GM19372 (cell line): ENCODE measurements around the gene LCN1.
"Not testable (repeated sequence)": the region's sequence is repeated elsewhere in the genome, so short reads cannot be mapped to it uniquely, and the experiment has no call there.

Source experiments
- ATAC-seq: cut with Tn5 transposase; IDR thresholded peaks from one replicate; pipeline ENCODE4 v1.9.1; 2021; ENCODE audit warnings: mild to moderate bottlenecking, low read depth, moderate library complexity; ENCODE audit not compliant: unreplicated experiment

Gene LCN1

GRCh38 chr9:135522137-135522877 lies 1.1 kb downstream of the LCN1 start:
- no peak for ATAC-seq

- no peak for ATAC-seq
Observed at GRCh38 chr9:135522931-135523330, 1.7 kb downstream of the LCN1 start.

GRCh38 chr9:135523521-135524129 lies 2.4 kb downstream of the LCN1 start:
- ATAC-seq, result no peak

- ATAC-seq, result no peak
Observed at GRCh38 chr9:135524130-135524861, 3.1 kb downstream of the LCN1 start.

DNA sequence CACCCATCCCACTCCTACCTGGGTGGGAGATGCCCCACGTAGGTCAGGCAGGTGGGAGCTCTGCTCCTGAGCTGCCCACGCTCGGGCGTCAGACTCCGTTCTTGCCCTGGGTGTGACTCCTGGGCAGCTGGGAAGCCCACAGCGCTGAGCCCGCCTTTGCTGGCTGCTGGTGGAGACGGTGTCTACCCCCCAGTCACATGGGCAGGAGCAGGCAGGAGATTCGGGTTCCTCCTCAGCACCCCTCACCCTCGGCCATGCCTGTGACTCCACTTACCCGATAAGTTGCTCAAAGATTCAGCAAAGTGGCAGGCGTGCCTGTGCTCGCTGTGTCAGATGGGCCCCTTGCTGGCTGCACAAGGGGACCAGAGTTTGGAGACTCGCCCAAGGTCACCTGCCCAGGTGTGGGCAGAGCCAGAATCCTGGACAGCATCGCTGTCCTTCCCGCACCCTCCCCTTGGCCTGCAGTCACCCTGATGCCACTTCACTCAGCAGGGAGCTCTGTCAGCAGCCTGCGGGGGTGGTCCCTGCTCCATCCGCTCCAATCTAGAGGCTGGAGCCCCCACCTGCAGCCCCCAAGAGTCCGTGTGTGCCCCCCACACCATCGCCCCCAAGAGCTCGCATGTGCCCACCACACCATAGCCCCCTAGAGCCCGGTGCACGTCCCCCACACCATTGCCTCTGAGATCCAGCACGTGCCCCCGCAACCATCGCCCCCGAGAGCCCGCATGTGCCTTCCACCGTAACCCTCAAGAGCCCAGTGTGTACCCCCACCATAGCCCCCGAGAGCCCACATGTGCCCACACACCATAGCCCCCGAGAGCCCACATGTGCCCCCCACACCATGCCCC lies 4.2 kb downstream of the LCN1 start:
- no peak for ATAC-seq

- ATAC-seq, result no peak
Observed at GRCh38 chr9:135526089-135526729, 5.0 kb downstream of the LCN1 start.

DNA sequence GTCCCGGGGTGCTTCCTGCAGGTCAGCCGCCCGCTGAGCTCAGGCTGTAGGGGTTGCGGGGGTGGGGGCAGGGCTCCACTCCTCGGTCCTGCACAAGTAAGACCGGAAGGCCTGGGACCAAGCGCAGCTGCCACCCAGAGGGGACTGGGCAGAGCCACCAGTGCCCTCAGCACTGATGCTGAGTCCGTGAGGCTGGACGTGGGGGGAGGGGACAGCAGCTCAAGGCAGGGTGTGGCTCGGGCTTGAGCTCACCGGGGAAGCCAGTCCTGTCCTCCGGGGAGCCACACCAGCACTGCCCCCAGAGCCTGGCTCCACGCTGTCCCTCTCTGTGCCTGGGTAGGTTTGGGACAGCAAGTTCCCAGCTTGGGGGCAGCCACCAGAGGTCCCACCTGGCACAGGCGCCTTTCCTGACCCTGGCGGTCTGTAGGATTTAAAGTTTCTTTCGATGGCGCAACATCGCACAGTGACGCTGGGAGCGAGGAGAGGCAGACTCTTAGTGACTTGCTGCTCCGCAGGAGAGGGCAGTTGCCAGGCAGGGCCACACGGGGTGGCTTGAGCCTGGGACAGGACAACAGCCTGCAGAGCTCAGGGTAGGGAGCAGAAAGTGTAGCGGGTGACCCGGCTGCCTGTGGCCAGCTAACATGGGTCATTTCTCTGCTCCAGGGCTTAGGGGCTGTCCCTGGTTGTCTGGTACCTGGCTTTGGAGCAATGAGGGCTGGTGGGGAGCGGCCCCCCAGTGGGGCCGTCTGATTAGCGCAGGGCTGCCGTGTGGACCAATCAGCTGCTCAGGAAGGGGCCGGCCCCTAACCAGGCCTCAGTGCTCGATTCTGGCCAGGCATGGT lies 5.7 kb downstream of the LCN1 start:
- no peak for ATAC-seq

DNA sequence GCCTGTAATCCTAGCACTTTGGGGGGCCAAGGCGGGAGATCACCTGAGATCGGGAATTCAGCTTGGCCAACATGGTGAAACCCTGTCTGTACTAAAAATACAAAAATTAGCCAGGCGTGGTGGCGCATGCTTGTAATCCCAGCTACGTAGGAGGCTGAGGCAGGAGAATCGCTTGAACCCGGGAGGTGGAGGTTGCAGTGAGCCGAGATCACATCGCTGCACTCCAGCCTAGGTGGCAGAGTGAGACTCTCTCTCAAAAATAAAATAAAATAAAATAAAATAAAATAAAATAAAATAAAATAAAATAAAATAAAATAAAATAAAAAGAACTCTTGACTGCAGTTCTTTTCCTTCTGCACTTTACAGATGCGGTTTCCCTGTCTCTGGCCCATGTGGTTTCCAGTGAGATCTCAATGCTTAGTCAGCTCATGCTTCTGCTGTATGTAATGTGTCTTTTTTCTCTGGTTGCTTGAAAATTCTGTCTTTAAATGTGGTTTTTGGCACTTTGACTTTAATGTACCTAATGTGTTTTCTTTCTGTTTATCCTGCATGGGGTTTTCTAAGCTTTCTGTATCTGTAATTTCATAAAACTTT lies 7.7 kb downstream of the LCN1 start:
- not testable (repeated sequence) for ATAC-seq

GRCh38 chr9:135530146-135530545 lies 8.9 kb downstream of the LCN1 start:
- no peak for ATAC-seq

DNA sequence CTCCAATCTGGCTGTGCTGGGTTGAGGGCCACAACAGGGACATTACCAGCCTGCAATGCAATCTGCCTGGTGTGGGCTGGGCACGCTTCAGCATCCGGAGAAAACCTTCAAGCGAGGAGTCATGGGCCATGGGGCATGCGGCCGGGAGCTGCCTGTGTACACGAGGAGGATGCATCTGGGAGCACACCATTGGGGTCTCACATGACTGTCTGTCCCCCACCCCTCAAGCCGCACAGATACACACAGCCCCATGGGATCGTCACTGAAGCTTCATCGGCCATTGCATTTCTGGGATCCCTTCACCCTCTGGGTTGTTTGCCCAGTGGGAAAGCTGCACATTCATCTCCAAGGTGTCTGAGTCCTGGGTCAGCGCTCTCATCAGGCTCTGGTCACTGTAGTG lies 9.9 kb downstream of the LCN1 start:
- no peak for ATAC-seq

DNA sequence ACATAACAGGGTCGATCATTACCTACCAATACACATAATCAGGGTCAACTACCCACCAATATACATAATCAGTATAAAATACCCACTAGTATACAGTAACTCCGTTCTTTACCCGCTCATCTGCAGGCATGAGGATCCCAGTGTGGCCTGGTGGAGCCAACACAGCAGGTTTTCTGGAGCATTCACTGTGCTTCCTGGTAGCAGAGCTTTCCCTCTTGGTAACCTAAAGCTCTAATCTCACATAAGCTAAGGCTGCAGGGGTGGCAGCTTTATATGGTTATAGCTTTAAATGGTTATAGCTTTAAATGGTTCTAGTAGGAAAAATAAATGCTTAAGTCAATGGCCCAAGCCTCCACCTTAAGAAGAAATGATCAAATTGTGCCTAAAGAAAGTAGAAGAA lies 11.9 kb downstream of the LCN1 start:
- ATAC-seq, result no peak

GRCh38 chr9:135533674-135534073 lies 12.4 kb downstream of the LCN1 start:
- no peak for ATAC-seq

- ATAC-seq, result not testable (repeated sequence)
Observed at GRCh38 chr9:135534192-135534711, 13.0 kb downstream of the LCN1 start.

- ATAC-seq, result not testable (repeated sequence)
Observed at GRCh38 chr9:135534826-135535225, 13.6 kb downstream of the LCN1 start.

- not testable (repeated sequence) for ATAC-seq
Observed at GRCh38 chr9:135535631-135536030, 14.4 kb downstream of the LCN1 start.

DNA sequence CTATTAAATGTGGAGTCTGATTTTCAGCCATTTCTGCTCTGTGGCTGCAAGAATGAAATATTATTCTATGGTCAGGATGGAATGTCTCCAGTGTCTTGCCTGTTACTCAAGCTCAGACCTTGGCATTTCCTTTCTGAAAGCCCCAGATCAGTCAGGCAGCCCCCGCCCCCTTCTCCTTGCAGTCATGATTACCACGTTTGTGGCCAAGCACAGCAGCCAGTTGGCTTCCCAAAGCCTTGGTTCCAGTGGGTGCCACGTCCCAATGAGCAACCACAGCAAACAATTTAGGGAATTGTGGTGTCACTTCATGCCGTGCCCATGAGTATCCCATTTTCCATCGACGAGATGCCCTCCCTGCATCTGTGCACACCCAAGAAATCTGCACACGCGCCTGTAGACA lies 15.0 kb downstream of the LCN1 start:
- no peak for ATAC-seq

- ATAC-seq, result not testable (repeated sequence)
Observed at GRCh38 chr9:135543262-135543894, 22.1 kb downstream of the LCN1 start.

DNA sequence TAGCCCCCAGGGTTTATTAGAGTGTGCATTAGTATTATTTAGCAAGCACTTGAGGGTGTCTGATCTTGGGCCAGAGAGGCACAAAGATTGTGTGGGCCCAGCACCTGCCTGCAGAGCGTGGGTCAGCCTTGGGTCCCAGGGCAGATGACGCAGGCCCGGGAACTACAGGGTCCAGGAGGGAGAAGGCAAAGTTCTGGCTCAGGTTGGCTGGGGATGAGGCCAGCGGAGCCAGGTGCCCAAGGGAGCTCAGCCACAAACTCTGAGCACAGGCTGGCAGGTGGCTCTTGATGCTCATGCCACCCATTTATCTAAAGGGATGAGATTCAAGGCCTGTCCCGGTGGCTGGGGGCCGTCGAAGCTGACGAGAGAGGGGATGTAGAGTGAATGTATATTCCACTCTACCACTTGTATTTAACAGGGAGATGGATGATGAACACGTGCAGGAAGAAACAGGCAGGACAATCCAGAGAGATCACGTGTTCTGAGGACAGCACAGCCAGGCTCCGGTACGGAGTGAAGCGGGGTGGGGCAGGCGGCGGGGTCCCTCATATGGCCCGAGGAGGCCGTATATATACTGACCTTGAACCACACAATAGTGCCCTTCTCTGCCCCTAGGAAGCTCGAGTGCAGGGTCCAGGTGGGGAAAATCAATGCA lies 23.9 kb downstream of the LCN1 start:
- no peak for ATAC-seq
